H1 (cell line): ENCODE measurements around the gene RMRP. TPM values are rescaled to one million over a fixed set of nuclear protein-coding genes. Genes with fewer than 3 reads are reported as not detected.

Experiments
- BCL11A ChIP-seq, 2 experiments: IDR thresholded peaks; one replicate each; pipeline ENCODE4 v1.6.1; 2011; ENCODE audit warnings: low read depth in 2 of 2, low read length in 2 of 2, mild to moderate bottlenecking in 2 of 2
- CEBPB ChIP-seq: IDR thresholded peaks from 2 replicates; pipeline ENCODE4 v1.6.1; 2012; ENCODE audit warnings: low read depth, low read length
- CHD1 ChIP-seq: IDR thresholded peaks from 2 replicates; pipeline ENCODE4 v1.6.1; 2012; ENCODE audit warnings: low read depth, low read length, improper control_type of control experiment
- EZH2 ChIP-seq: fragments of 200-600 bp; sonication (generic); IDR thresholded peaks from 2 replicates; pipeline ENCODE4 v1.7.1; 2012; ENCODE audit warnings: low read depth, mild to moderate bottlenecking, moderate library complexity, low read length, inconsistent platforms; ENCODE audit not compliant: severe bottlenecking
- GABPA ChIP-seq: IDR thresholded peaks from 2 replicates; pipeline ENCODE4 v1.6.1; 2011; ENCODE audit warnings: mild to moderate bottlenecking, low read length, moderate library complexity, borderline replicate concordance; ENCODE audit not compliant: insufficient read depth
- JUN ChIP-seq: IDR thresholded peaks from 2 replicates; pipeline ENCODE4 v1.6.1; 2011; ENCODE audit warnings: low read depth, mild to moderate bottlenecking, improper control_type of control experiment, low read length
- JUND ChIP-seq: IDR thresholded peaks from 2 replicates; pipeline ENCODE4 v1.6.1; 2011; ENCODE audit warnings: mild to moderate bottlenecking, improper control_type of control experiment, low read length
- KDM1A ChIP-seq: fragments of 200-600, 300-600 bp; sonication (generic); IDR thresholded peaks from 2 replicates; pipeline ENCODE4 v1.7.1; 2016; ENCODE audit warnings: mild to moderate bottlenecking, low read length, borderline replicate concordance
- KDM4A ChIP-seq: IDR thresholded peaks from one replicate; pipeline ENCODE4 v1.7.1; 2012; ENCODE audit warnings: low read depth, mild to moderate bottlenecking, moderate library complexity, low read length, inconsistent platforms; ENCODE audit not compliant: severe bottlenecking
- MAFK ChIP-seq: IDR thresholded peaks from 2 replicates; pipeline ENCODE4 v1.6.1; 2012; ENCODE audit warnings: low read depth, mild to moderate bottlenecking, improper control_type of control experiment, low read length
- RNF2 ChIP-seq: fragments of 200-900, 300-1000 bp; sonication (generic); IDR thresholded peaks from 2 replicates; pipeline ENCODE4 v1.7.1; 2016; ENCODE audit warnings: borderline replicate concordance, low read depth, mild to moderate bottlenecking, antibody characterized with exemption, low read length; ENCODE audit not compliant: poor library complexity, severe bottlenecking; ENCODE audit errors: missing control alignments
- RXRA ChIP-seq: IDR thresholded peaks from 2 replicates; pipeline ENCODE4 v1.6.1; 2011; ENCODE audit warnings: low read depth, mild to moderate bottlenecking, low read length, moderate library complexity; ENCODE audit not compliant: insufficient read depth
- SRF ChIP-seq: IDR thresholded peaks from 2 replicates; pipeline ENCODE4 v1.6.1; 2011; ENCODE audit warnings: mild to moderate bottlenecking, low read depth, low read length, moderate library complexity
- YY1 ChIP-seq: IDR thresholded peaks from 2 replicates; pipeline ENCODE4 v1.6.1; 2011; ENCODE audit warnings: low read depth, mild to moderate bottlenecking, low read length
- ZNF274 ChIP-seq: IDR thresholded peaks from 2 replicates; pipeline ENCODE4 v1.7.0; 2012; ENCODE audit warnings: low read length, borderline replicate concordance; ENCODE audit errors: extremely low read depth
- polyA plus RNA-seq, 7 experiments: library from polyadenylated mRNA; depleted of rRNA in 3 of 7; stranded (reverse) in 5 of 7; unstranded in 2 of 7; fragments of >200 nt in 5 of 7; fragments of 200-250 nt in 2 of 7; gene quantifications; 1 replicate in 5 of 7; 2 replicates in 1 of 7; 4 replicates in 1 of 7; pipeline versions ENCODE4 v1.2.1 to v1.2.3, GENCODE V29; 2011 to 2013; ENCODE audit warnings: missing spikeins in 2 of 7, mixed read lengths in 2 of 7
- total RNA-seq: library from RNA; stranded (reverse); fragmentation: NEBNext Ultra II Directional; extraction: Animal tissue kit (Norgen Biotek cat#: 25700); gene quantifications from 2 replicates; pipeline ENCODE4 v1.2.1, GENCODE V29; 2021
- TF ChIP-seq, protein P1 (sequence below): IDR thresholded peaks from 2 replicates; pipeline ENCODE4 v1.6.1; 2011; ENCODE audit warnings: low read depth, mild to moderate bottlenecking, low read length; ENCODE audit not compliant: insufficient read depth
- TF ChIP-seq, protein P2 (sequence below): IDR thresholded peaks from 2 replicates; pipeline ENCODE4 v1.6.1; 2012; ENCODE audit warnings: inconsistent platforms
- TF ChIP-seq, protein P3 (sequence below), 3 experiments: IDR thresholded peaks; 1 replicate in 2 of 3; 2 replicates in 1 of 3; pipeline versions ENCODE4 v1.5.1 to v1.6.1; 2011; ENCODE audit warnings: low read length in 3 of 3, mild to moderate bottlenecking in 3 of 3, inconsistent platforms in 2 of 3, low read depth in 1 of 3, moderate library complexity in 1 of 3; ENCODE audit not compliant: insufficient read depth in 1 of 3; ENCODE audit errors: control extremely low read depth in 1 of 3
- TF ChIP-seq, protein P4 (sequence below): IDR thresholded peaks from 2 replicates; pipeline ENCODE4 v1.6.1; 2011; ENCODE audit warnings: low read length, improper control_type of control experiment

RMRP gene
- total and polyA plus RNA-seq, 2 of the 8 experiments (the other 6 are each of a cell fraction or from before 2014, with no cell fraction given) = 169 to 14,987 TPM

DNA sequence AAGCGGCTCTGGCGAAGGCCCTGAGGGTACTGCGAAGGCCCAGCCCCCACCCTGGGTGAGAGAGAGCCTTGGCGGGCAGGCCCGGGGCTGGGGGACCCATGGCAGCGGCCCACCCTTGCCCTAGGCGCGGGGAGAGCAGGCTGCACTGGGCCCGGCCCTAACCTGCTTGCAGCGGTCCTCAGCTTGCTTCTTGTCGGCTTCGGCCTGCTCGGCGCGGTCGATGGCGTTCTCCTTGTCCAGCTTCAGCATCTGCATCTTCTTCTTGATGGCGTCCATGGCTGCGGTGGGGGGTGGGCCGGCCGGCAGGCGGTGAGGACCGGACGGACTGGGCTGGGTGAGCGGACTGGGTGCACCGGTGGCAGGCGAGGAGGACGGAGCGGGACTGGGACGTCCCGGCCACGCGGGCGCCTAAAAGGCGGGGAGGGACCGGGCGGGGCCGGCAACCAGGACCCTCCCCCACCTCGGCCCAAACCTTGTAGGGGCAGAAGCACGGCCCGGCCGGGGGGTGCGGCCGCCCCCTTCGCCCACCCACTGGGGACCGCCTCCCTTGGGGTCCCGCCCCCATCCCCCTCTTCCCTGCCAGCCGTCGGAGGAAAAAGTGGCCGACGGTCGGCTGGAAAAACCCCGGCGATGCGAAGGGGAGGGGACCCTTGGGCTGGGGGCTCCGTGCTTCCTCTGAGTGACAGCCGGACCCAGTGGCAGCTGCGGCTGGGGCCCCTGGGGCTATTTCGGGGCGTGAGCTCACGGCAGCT lies 31.9 kb upstream of the RMRP start, which contains the start of gene TPM2 (continued):
- TF ChIP-seq, protein P1, sequence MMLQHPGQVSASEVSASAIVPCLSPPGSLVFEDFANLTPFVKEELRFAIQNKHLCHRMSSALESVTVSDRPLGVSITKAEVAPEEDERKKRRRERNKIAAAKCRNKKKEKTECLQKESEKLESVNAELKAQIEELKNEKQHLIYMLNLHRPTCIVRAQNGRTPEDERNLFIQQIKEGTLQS = no peak
- TF ChIP-seq RNF2 (no peak), CHD1 (no peak), ZNF274 (no peak), CEBPB (no peak), KDM4A (peak; percentile 81), BCL11A (IDR thresholded peaks at IDR 0.05; ENCODE audit: low read depth in 2 of 2, low read length in 2 of 2) (no peak), JUN (no peak), JUND (no peak), MAFK (no peak), EZH2 (no peak), SRF (peak; percentile 49), YY1 (peak; percentile 57; the same call in 1 of the 2 replicates), RXRA (no peak), GABPA (no peak), KDM1A (0 out of 2 replicates have a peak, but pooled peaks have one; percentile 32)
- TF ChIP-seq, protein P2, sequence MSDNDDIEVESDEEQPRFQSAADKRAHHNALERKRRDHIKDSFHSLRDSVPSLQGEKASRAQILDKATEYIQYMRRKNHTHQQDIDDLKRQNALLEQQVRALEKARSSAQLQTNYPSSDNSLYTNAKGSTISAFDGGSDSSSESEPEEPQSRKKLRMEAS = peak; percentile 87
- TF ChIP-seq, protein P3, sequence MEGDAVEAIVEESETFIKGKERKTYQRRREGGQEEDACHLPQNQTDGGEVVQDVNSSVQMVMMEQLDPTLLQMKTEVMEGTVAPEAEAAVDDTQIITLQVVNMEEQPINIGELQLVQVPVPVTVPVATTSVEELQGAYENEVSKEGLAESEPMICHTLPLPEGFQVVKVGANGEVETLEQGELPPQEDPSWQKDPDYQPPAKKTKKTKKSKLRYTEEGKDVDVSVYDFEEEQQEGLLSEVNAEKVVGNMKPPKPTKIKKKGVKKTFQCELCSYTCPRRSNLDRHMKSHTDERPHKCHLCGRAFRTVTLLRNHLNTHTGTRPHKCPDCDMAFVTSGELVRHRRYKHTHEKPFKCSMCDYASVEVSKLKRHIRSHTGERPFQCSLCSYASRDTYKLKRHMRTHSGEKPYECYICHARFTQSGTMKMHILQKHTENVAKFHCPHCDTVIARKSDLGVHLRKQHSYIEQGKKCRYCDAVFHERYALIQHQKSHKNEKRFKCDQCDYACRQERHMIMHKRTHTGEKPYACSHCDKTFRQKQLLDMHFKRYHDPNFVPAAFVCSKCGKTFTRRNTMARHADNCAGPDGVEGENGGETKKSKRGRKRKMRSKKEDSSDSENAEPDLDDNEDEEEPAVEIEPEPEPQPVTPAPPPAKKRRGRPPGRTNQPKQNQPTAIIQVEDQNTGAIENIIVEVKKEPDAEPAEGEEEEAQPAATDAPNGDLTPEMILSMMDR (IDR thresholded peaks at IDR 0.05; ENCODE audit: control extremely low read depth in 1 of 3, insufficient read depth in 1 of 3, low read depth in 1 of 3, low read length in 3 of 3) = no peak
- TF ChIP-seq, protein P4, sequence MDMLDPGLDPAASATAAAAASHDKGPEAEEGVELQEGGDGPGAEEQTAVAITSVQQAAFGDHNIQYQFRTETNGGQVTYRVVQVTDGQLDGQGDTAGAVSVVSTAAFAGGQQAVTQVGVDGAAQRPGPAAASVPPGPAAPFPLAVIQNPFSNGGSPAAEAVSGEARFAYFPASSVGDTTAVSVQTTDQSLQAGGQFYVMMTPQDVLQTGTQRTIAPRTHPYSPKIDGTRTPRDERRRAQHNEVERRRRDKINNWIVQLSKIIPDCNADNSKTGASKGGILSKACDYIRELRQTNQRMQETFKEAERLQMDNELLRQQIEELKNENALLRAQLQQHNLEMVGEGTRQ = no peak
